ENCODE results near the gene ZNF341.

GRCh38 chr20:33694639-33695012 lies 37.2 kb upstream of the ZNF341 start:
- no peak for TF ChIP-seq POLR2A (IDR thresholded peaks at IDR 0.05; ENCODE audit: low read length)
- TF ChIP-seq GATA1 (IDR thresholded peaks at IDR 0.05; ENCODE audit: low read depth, low read length): no peak
